IMR-90 (cell line): ENCODE measurements around the gene CHD3. TPM values are rescaled to one million over a fixed set of nuclear protein-coding genes. Genes with fewer than 3 reads are reported as not detected.

Source experiments
- ATAC-seq: fragments of 200-7000 bp; cut with Tn5 transposase; 2 replicates; pipeline ENCODE4 v1.9.1; 2020; ENCODE audit warnings: low read depth, mild to moderate bottlenecking, moderate library complexity
- BruUV-seq: library from RNA; stranded (reverse); fragments of 400-500 nt; replicated peaks from 2 replicates; lab custom pipeline; 2021; lab: Mats Ljungman, UMichigan
- CTCF ChIA-PET: fragments of 300-600 bp; formaldehyde crosslinking; extraction: SDS; loops from one replicate; lab custom pipeline; 2021; ENCODE audit warnings: antibody characterized with exemption; lab: Yijun Ruan, JAX
- POLR2A ChIA-PET: fragments of 300-600 bp; sonication (Branson Sonifier 250); formaldehyde crosslinking; loops from one replicate; lab custom pipeline; 2022; ENCODE audit warnings: antibody characterized with exemption; ENCODE audit not compliant: unreplicated experiment; lab: Charles Lee
- DNase-seq: peaks from one replicate; pipeline ENCODE4 v3.0.0; 2013
- H2AFZ ChIP-seq: replicated peaks from 2 replicates; pipeline ENCODE3; 2013; ENCODE audit warnings: low read length, mild to moderate bottlenecking; ENCODE audit not compliant: poor library complexity
- H2AK5ac ChIP-seq: 2 replicates; pipeline ENCODE4 v1.6.1; 2013; ENCODE audit warnings: low read depth, low read length, inconsistent platforms
- H2AK9ac ChIP-seq: replicated peaks from 2 replicates; pipeline ENCODE3; 2013; ENCODE audit warnings: mild to moderate bottlenecking, low read depth, low read length, moderate library complexity; ENCODE audit not compliant: poor library complexity
- H2BK120ac ChIP-seq: 2 replicates; pipeline ENCODE4 v1.6.1; 2013; ENCODE audit warnings: low read depth, low read length, inconsistent platforms
- H2BK15ac ChIP-seq: 3 replicates; pipeline ENCODE4 v1.6.1; 2013; ENCODE audit warnings: low read depth, low read length, inconsistent platforms
- H2BK20ac ChIP-seq: 2 replicates; pipeline ENCODE4 v1.6.1; 2013; ENCODE audit warnings: low read depth, mild to moderate bottlenecking, inconsistent platforms, low read length, moderate library complexity
- H2BK5ac ChIP-seq: 2 replicates; pipeline ENCODE4 v1.6.1; 2013; ENCODE audit warnings: mild to moderate bottlenecking, low read depth, low read length, inconsistent platforms; ENCODE audit not compliant: poor library complexity, severe bottlenecking
- H3K14ac ChIP-seq: replicated peaks from 2 replicates; pipeline ENCODE4 v1.6.1; 2013; ENCODE audit warnings: low read depth, low read length, inconsistent platforms
- H3K18ac ChIP-seq: 2 replicates; pipeline ENCODE4 v1.6.1; 2013; ENCODE audit warnings: low read depth, low read length, control low read depth
- H3K23ac ChIP-seq: 2 replicates; pipeline ENCODE4 v1.6.1; 2013; ENCODE audit warnings: low read depth, low read length, inconsistent platforms
- H3K27ac ChIP-seq: 2 replicates; pipeline ENCODE4 v1.5.1; 2013; ENCODE audit warnings: mild to moderate bottlenecking, control low read depth, low read length; ENCODE audit not compliant: insufficient read depth
- H3K27me3 ChIP-seq: 2 replicates; pipeline ENCODE4 v1.6.1; 2013; ENCODE audit warnings: low read length; ENCODE audit not compliant: control insufficient read depth, insufficient read depth
- H3K36me3 ChIP-seq: 2 replicates; pipeline ENCODE4 v1.6.1; 2013; ENCODE audit warnings: low read length, mixed read lengths; ENCODE audit not compliant: control insufficient read depth, insufficient read depth
- H3K4ac ChIP-seq: 2 replicates; pipeline ENCODE4 v1.6.1; 2013; ENCODE audit warnings: low read depth, low read length, inconsistent platforms
- H3K4me1 ChIP-seq: 2 replicates; pipeline ENCODE4 v1.6.1; 2013; ENCODE audit warnings: low read length, mixed read lengths; ENCODE audit not compliant: control insufficient read depth, insufficient read depth
- H3K4me2 ChIP-seq: 2 replicates; pipeline ENCODE4 v1.6.1; 2013; ENCODE audit warnings: low read depth, mild to moderate bottlenecking, control low read depth, low read length, moderate library complexity
- H3K4me3 ChIP-seq: 2 replicates; pipeline ENCODE4 v1.5.1; 2013; ENCODE audit warnings: low read depth, mild to moderate bottlenecking, control low read depth, low read length, moderate library complexity; ENCODE audit not compliant: insufficient read depth
- H3K56ac ChIP-seq: 2 replicates; pipeline ENCODE4 v1.6.1; 2013; ENCODE audit warnings: low read length, inconsistent platforms; ENCODE audit not compliant: insufficient read depth; ENCODE audit errors: extremely low read depth
- H3K79me1 ChIP-seq, 2 experiments: 2 replicates each; pipeline ENCODE4 v1.6.1; 2013; ENCODE audit warnings: low read length in 2 of 2, inconsistent platforms in 1 of 2, low read depth in 1 of 2
- H3K9ac ChIP-seq: 2 replicates; pipeline ENCODE4 v1.6.1; 2013; ENCODE audit warnings: low read depth, low read length, control low read depth
- H3K9me1 ChIP-seq: 2 replicates; pipeline ENCODE4 v1.6.1; 2013; ENCODE audit warnings: low read length, inconsistent platforms; ENCODE audit not compliant: insufficient read depth
- H3K9me3 ChIP-seq: 2 replicates; pipeline ENCODE4 v1.6.1; 2013; ENCODE audit warnings: low read length; ENCODE audit not compliant: control insufficient read depth, insufficient read depth
- H4K20me1 ChIP-seq: 2 replicates; pipeline ENCODE4 v1.6.1; 2013; ENCODE audit warnings: low read length, inconsistent platforms; ENCODE audit not compliant: insufficient read depth
- H4K5ac ChIP-seq: 2 replicates; pipeline ENCODE4 v1.6.1; 2013; ENCODE audit warnings: mild to moderate bottlenecking, low read depth, low read length, control low read depth
- H4K8ac ChIP-seq, 2 experiments: 2 replicates each; pipeline ENCODE4 v1.6.1; 2013; ENCODE audit warnings: low read depth in 2 of 2, low read length in 2 of 2, control low read depth in 1 of 2, inconsistent platforms in 1 of 2
- H4K91ac ChIP-seq: 2 replicates; pipeline ENCODE4 v1.6.1; 2013; ENCODE audit warnings: low read depth, low read length, inconsistent platforms; ENCODE audit not compliant: insufficient read depth
- BHLHE40 ChIP-seq: fragments of 150-350 bp; IDR thresholded peaks from 2 replicates; pipeline ENCODE4 v1.6.1; 2016; ENCODE audit warnings: mild to moderate bottlenecking, low read depth, low read length
- CEBPB ChIP-seq: IDR thresholded peaks from 2 replicates; pipeline ENCODE4 v1.6.1; 2012; ENCODE audit warnings: low read depth, low read length, improper control_type of control experiment
- CHD1 ChIP-seq: IDR thresholded peaks from 2 replicates; pipeline ENCODE4 v1.6.1; 2012; ENCODE audit warnings: low read depth, low read length, improper control_type of control experiment
- FOS ChIP-seq: fragments of 150-350 bp; IDR thresholded peaks from 2 replicates; pipeline ENCODE4 v1.6.1; 2016; ENCODE audit warnings: low read depth, low read length
- MAFK ChIP-seq: IDR thresholded peaks from 2 replicates; pipeline ENCODE4 v1.6.1; 2012; ENCODE audit warnings: low read depth, low read length, improper control_type of control experiment
- POLR2A ChIP-seq: IDR thresholded peaks from 2 replicates; pipeline ENCODE4 v1.6.1; 2012; ENCODE audit warnings: mild to moderate bottlenecking, low read depth, low read length
- RCOR1 ChIP-seq: IDR thresholded peaks from 2 replicates; pipeline ENCODE4 v1.6.1; 2012; ENCODE audit warnings: mild to moderate bottlenecking, low read length, improper control_type of control experiment; ENCODE audit not compliant: insufficient replicate concordance
- WGBS, 2 experiments: methylation state at CpG; one replicate each; pipeline versions ENCODE4 v1.1.5 to v1.1.7; 2013; ENCODE audit warnings: missing lambda C conversion rate in 2 of 2; ENCODE audit not compliant: insufficient read length in 1 of 2; ENCODE audit errors: extremely low coverage in 2 of 2; 5-methylcytosine and 5-hydroxymethylcytosine counted together
- dilution Hi-C: fragments of 300-500 bp; cut with HindIII; formaldehyde crosslinking; loops from one replicate; pipeline ENCODE4 v1.14.3; 2018; ENCODE audit warnings: low sequenced_read_pairs; ENCODE audit not compliant: unreplicated experiment
- in situ Hi-C: fragments of 300-500 bp; cut with MboI; formaldehyde crosslinking; loops from 3 replicates; pipeline ENCODE4 v1.14.3; 2019; ENCODE audit warnings: low sequenced_read_pairs, inconsistent platforms, mixed read lengths
- intact Hi-C: fragments of 100-400 bp; cut with micrococcal nuclease; formaldehyde crosslinking; loops from 2 replicates; pipeline ENCODE4 v1.10.0; 2022
- microRNA-seq, 2 experiments: library from miRNA; stranded (forward) in 1 of 2; unstranded in 1 of 2; fragments of 10-50 nt in 1 of 2; fragments of <30 nt in 1 of 2; gene quantifications in 1 of 2; microRNA quantifications in 1 of 2; one replicate each; pipeline versions ENCODE3 to v1.1.0; 2013 to 2020; ENCODE audit not compliant: insufficient read depth in 1 of 2, insufficient read length in 1 of 2, unreplicated experiment in 1 of 2
- polyA plus RNA-seq, 3 experiments: library from polyadenylated mRNA; depleted of rRNA; stranded (reverse); fragments of >200 nt; gene quantifications; 2 replicates each; pipeline ENCODE4 v1.2.3, GENCODE V29; 2012; ENCODE audit warnings: low replicate concordance in 1 of 3
- small RNA-seq, 5 experiments: library from RNA; depleted of rRNA; stranded (forward); fragments of <200 nt; gene quantifications; one replicate each; pipeline ENCODE3, GENCODE V24; 2012
- total RNA-seq: library from RNA; depleted of rRNA; stranded (reverse); fragments of >200 nt; gene quantifications from 2 replicates; pipeline ENCODE4 v1.2.3, GENCODE V29; 2012; rRNA removed
- TF ChIP-seq, protein P1 (sequence below): fragments of 150-350 bp; IDR thresholded peaks from 2 replicates; pipeline ENCODE4 v1.6.1; 2017; ENCODE audit warnings: mild to moderate bottlenecking, antibody characterized with exemption, low read length, low read depth
- TF ChIP-seq, protein P2 (sequence below): fragments of 150-350 bp; IDR thresholded peaks from 2 replicates; pipeline ENCODE4 v1.6.1; 2016; ENCODE audit warnings: low read depth, mild to moderate bottlenecking, low read length, moderate library complexity, borderline replicate concordance

CHD3 gene
- total and polyA plus RNA-seq, 2 of the 4 experiments (the other 2 are of a cell fraction), result 65.4 to 78.1 TPM

DNA sequence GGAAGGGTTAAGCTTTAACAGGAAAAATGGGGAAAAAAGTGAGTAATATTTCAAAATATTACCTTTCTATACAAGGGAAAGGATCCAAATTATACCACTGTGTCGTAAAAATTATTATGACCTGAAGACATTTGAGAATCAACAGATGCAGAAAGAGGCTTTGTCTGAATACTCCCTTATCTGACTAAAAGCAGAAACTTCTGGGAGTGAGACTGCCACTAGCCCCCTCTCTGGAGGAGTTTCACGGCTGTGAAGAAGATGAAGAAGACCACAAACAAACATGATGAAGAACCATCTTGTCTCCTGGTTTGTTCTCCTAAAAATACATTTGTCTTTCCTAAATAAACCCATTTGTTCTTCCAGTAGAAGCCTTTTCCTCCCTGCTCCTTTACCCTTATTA lies 72.8 kb downstream of the CHD3 start:
- Histone ChIP-seq H4K91ac (no peak overlapping the region), H3K27ac (no peak overlapping the region), H2AK9ac (no peak overlapping the region), H3K18ac (no peak overlapping the region), H3K9me1 (no peaks in the 10 kb centered on the region), H4K8ac (no peak overlapping the region), H3K4me1 (no peaks in the 10 kb centered on the region), H3K4me2 (no peak overlapping the region), H3K79me1 (no peaks in the 10 kb centered on the region), H3K4ac (no peak overlapping the region), H3K9ac (no peak overlapping the region), H4K5ac (no peak overlapping the region), H3K23ac (no peak overlapping the region), H2BK15ac (no peak overlapping the region), H2BK120ac (no peak overlapping the region), H2BK5ac (no peak overlapping the region), H2AFZ (no peak overlapping the region), H3K9me3 (no peaks in the 10 kb centered on the region), H3K14ac (no peak overlapping the region), H3K27me3 (peaks cover 10% of the 10 kb centered on the region), H3K4me3 (no peak overlapping the region), H4K20me1 (no peaks in the 10 kb centered on the region), H2AK5ac (no peak overlapping the region), H2BK20ac (no peak overlapping the region), H3K56ac (no peak overlapping the region), H3K36me3 (no peaks in the 10 kb centered on the region)
- no TSS peak for BruUV-seq
- dilution Hi-C loops (no loop called here), intact Hi-C loops (no loop called here), in situ Hi-C loops (no loop called here)
- TF ChIP-seq CEBPB (no peak), BHLHE40 (no peak), FOS (no peak), RCOR1 (no peak), CHD1 (no peak), MAFK (no peak), POLR2A (no peak)
- TF ChIP-seq, protein P1, sequence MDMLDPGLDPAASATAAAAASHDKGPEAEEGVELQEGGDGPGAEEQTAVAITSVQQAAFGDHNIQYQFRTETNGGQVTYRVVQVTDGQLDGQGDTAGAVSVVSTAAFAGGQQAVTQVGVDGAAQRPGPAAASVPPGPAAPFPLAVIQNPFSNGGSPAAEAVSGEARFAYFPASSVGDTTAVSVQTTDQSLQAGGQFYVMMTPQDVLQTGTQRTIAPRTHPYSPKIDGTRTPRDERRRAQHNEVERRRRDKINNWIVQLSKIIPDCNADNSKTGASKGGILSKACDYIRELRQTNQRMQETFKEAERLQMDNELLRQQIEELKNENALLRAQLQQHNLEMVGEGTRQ, result no peak
- TF ChIP-seq, protein P2, sequence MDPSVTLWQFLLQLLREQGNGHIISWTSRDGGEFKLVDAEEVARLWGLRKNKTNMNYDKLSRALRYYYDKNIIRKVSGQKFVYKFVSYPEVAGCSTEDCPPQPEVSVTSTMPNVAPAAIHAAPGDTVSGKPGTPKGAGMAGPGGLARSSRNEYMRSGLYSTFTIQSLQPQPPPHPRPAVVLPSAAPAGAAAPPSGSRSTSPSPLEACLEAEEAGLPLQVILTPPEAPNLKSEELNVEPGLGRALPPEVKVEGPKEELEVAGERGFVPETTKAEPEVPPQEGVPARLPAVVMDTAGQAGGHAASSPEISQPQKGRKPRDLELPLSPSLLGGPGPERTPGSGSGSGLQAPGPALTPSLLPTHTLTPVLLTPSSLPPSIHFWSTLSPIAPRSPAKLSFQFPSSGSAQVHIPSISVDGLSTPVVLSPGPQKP, result no peak
- DNase-seq (no peak), ATAC-seq (no peak)
- POLR2A ChIA-PET, result no interaction called here
- WGBS, 2 experiments, result no CpG with 5 or more reads among the region's 2 CpGs
- CTCF ChIA-PET, result no interaction called here

Small RNA genes within 50 kb of the gene (microRNA-seq; reads per million reads assigned to microRNA genes)
- gene SCARNA21 (ENCODE audit: insufficient read depth, insufficient read length), result not detected

Small RNA genes within 50 kb of the gene (small RNA-seq; reads per million reads assigned to genes)
- 0 to 3.8 (median 1.3) reads per million in 5 experiments for gene SCARNA21

Other genes starting within 250 kb of the CHD3 start
- gene ATP1B2, start 237.9 kb upstream of the CHD3 start, total RNA-seq, result not detected in 2 replicates
- 0.02 TPM in 1 of 2 replicates, not detected in the other for gene ATP1B2, start 237.9 kb upstream of the CHD3 start, polyA plus RNA-seq (2012; rRNA removed)
- gene TP53, start 201.3 kb upstream of the CHD3 start, total RNA-seq, result 26.4 and 31.2 TPM in 2 replicates
- gene TP53, start 201.3 kb upstream of the CHD3 start, polyA plus RNA-seq (2012; rRNA removed), result 41.6 and 48.5 TPM in 2 replicates
- gene WRAP53, start 200.3 kb upstream of the CHD3 start, total RNA-seq, result 5.0 and 6.6 TPM in 2 replicates
- 9.4 and 9.5 TPM in 2 replicates for gene WRAP53, start 200.3 kb upstream of the CHD3 start, polyA plus RNA-seq (2012; rRNA removed)
- gene EFNB3, start 183.6 kb upstream of the CHD3 start, total RNA-seq, result 0.54 and 0.56 TPM in 2 replicates
- 2.0 TPM in 2 replicates for gene EFNB3, start 183.6 kb upstream of the CHD3 start, polyA plus RNA-seq (2012; rRNA removed)
- gene DNAH2, start 171.0 kb upstream of the CHD3 start, total RNA-seq, result under 0.01 TPM in 2 replicates
- 0.01 and 0.02 TPM in 2 replicates for gene DNAH2, start 171.0 kb upstream of the CHD3 start, polyA plus RNA-seq (2012; rRNA removed)
- 0.72 and 1.1 TPM in 2 replicates for gene KDM6B, start 54.6 kb upstream of the CHD3 start, total RNA-seq
- gene KDM6B, start 54.6 kb upstream of the CHD3 start, polyA plus RNA-seq (2012; rRNA removed), result 3.5 and 4.5 TPM in 2 replicates
- not detected in 2 replicates for gene TMEM88, start 33.7 kb upstream of the CHD3 start, total RNA-seq
- gene TMEM88, start 33.7 kb upstream of the CHD3 start, polyA plus RNA-seq (2012; rRNA removed), result 1.9 and 2.1 TPM in 2 replicates
- 40.7 and 62.2 TPM in 2 replicates for gene NAA38, start 31.2 kb upstream of the CHD3 start, total RNA-seq
- 76.8 and 122 TPM in 2 replicates for gene NAA38, start 31.2 kb upstream of the CHD3 start, polyA plus RNA-seq (2012; rRNA removed)
- 10.8 and 11.1 TPM in 2 replicates for gene CYB5D1, start 30.8 kb upstream of the CHD3 start, total RNA-seq
- gene CYB5D1, start 30.8 kb upstream of the CHD3 start, polyA plus RNA-seq (2012; rRNA removed), result 7.0 and 8.8 TPM in 2 replicates
- gene RNF227, start 27.5 kb downstream of the CHD3 start, total RNA-seq, result 1.3 and 1.4 TPM in 2 replicates
- gene RNF227, start 27.5 kb downstream of the CHD3 start, polyA plus RNA-seq (2012; rRNA removed), result 2.7 and 3.1 TPM in 2 replicates
- 0.36 and 0.56 TPM in 2 replicates for gene KCNAB3, start 41.1 kb downstream of the CHD3 start, total RNA-seq
- gene KCNAB3, start 41.1 kb downstream of the CHD3 start, polyA plus RNA-seq (2012; rRNA removed), result 4.2 and 4.9 TPM in 2 replicates
- gene TRAPPC1, start 43.2 kb downstream of the CHD3 start, total RNA-seq, result 31.4 and 50.4 TPM in 2 replicates
- 303 and 341 TPM in 2 replicates for gene TRAPPC1, start 43.2 kb downstream of the CHD3 start, polyA plus RNA-seq (2012; rRNA removed)
- gene CNTROB, start 43.4 kb downstream of the CHD3 start, total RNA-seq, result 12.5 and 12.7 TPM in 2 replicates
- gene CNTROB, start 43.4 kb downstream of the CHD3 start, polyA plus RNA-seq (2012; rRNA removed), result 26.3 and 26.4 TPM in 2 replicates
- not detected in 2 replicates for gene GUCY2D, start 113.8 kb downstream of the CHD3 start, total RNA-seq
- gene GUCY2D, start 113.8 kb downstream of the CHD3 start, polyA plus RNA-seq (2012; rRNA removed), result 0.03 TPM in 1 of 2 replicates, not detected in the other
- not detected in 2 replicates for gene ALOX15B, start 150.3 kb downstream of the CHD3 start, total RNA-seq
- gene ALOX15B, start 150.3 kb downstream of the CHD3 start, polyA plus RNA-seq (2012; rRNA removed), result not detected in 2 replicates
- gene ALOX12B, start 198.9 kb downstream of the CHD3 start, total RNA-seq, result not detected in 2 replicates
- not detected in 2 replicates for gene ALOX12B, start 198.9 kb downstream of the CHD3 start, polyA plus RNA-seq (2012; rRNA removed)
- under 0.01 TPM in 2 replicates for gene ALOXE3, start 229.7 kb downstream of the CHD3 start, total RNA-seq
- 0.19 and 0.26 TPM in 2 replicates for gene ALOXE3, start 229.7 kb downstream of the CHD3 start, polyA plus RNA-seq (2012; rRNA removed)
- not detected in 2 replicates for gene HES7, start 235.3 kb downstream of the CHD3 start, total RNA-seq
- gene HES7, start 235.3 kb downstream of the CHD3 start, polyA plus RNA-seq (2012; rRNA removed), result 0.43 and 0.56 TPM in 2 replicates